Right atrium auricular region (tissue), 2 donors: ENCODE measurements around the gene LSG1. TPM values are rescaled to one million over a fixed set of nuclear protein-coding genes. Genes with fewer than 3 reads are reported as not detected.

Source experiments
- DNase-seq: peaks from one replicate; pipeline ENCODE4 v3.0.0-alpha.2; 2019; ENCODE audit warnings: low spot score
- H3K27ac ChIP-seq, 2 donors: fragments of 200-600 bp; sonication (generic); 1 replicate in 1 of 2; 2 replicates in 1 of 2; pipeline ENCODE4 v1.5.1; 2016 to 2019
- H3K27me3 ChIP-seq, 2 donors: fragments of 200-600 bp; sonication (generic); one replicate each; pipeline versions ENCODE4 v1.5.1 to v1.6.0; 2017 to 2019
- H3K36me3 ChIP-seq: fragments of 200-600 bp; sonication (generic); one replicate; pipeline ENCODE4 v1.5.1; 2016
- H3K4me1 ChIP-seq, 2 donors: fragments of 200-600 bp; sonication (generic); one replicate each; pipeline versions ENCODE4 v1.5.1 to v1.6.0; 2017 to 2019
- H3K4me3 ChIP-seq, 2 donors: fragments of 200-600 bp; sonication (generic); 1 replicate in 1 of 2; 2 replicates in 1 of 2; pipeline ENCODE4 v1.5.1; 2017 to 2019; ENCODE audit warnings: mild to moderate bottlenecking in 1 of 2, moderate library complexity in 1 of 2
- H3K9me3 ChIP-seq, 2 donors: fragments of 200-600 bp; sonication (generic); one replicate each; pipeline ENCODE4 v1.5.1; 2019
- CTCF ChIP-seq, 2 donors: fragments of 200-600 bp; sonication (generic); IDR thresholded peaks; one replicate each; pipeline ENCODE4 v1.5.1; 2019; ENCODE audit warnings: antibody characterized with exemption in 2 of 2
- total RNA-seq, 2 donors: library from RNA; depleted of rRNA; stranded (reverse); fragments of >200 nt; gene quantifications; one replicate each; pipeline ENCODE4 v1.1.0, GENCODE V29; 2016

Gene LSG1
- total RNA-seq, 2 donors from 2014 or later, result 15.1 to 20.5 TPM

- Histone ChIP-seq H3K4me1 (peaks cover 0 to 17% of the 10 kb centered on the region in 2 donors), H3K36me3 (no peaks in the 10 kb centered on the region), H3K4me3 (no peak overlapping the region), H3K9me3 (no peaks in the 10 kb centered on the region), H3K27ac (peak overlapping the region; percentile 37 to 57), H3K27me3 (no peaks in the 10 kb centered on the region)
- no peak for DNase-seq
- TF ChIP-seq CTCF (IDR thresholded peaks at IDR 0.05), result no peak
These were observed 78.9 kb downstream of the LSG1 start for GRCh38 chr3:194592798-194593752.

Other genes with a start within 250 kb of the LSG1 start
- 100 to 1,000 TPM; 188 to 284 TPM for gene ATP13A3, start 185.2 kb downstream of the LSG1 start, total RNA-seq
- gene TMEM44, start 38.8 kb downstream of the LSG1 start, total RNA-seq, result 1 to 10 TPM; 5.9 to 6.4 TPM
- gene FAM43A, start 13.7 kb upstream of the LSG1 start, total RNA-seq, result 10 to 100 TPM; 10.9 to 12.5 TPM